Astrocyte (in vitro differentiated cells and primary cell): ENCODE measurements around the gene RETREG1. TPM values are rescaled to one million over a fixed set of nuclear protein-coding genes. Genes with fewer than 3 reads are reported as not detected.

ENCODE experiments used
- DNase-seq: peaks from one replicate; pipeline ENCODE4 v3.0.0-alpha.2; 2010; ENCODE audit warnings: low read depth
- FAIRE-seq: peaks from 2 replicates; lab custom pipeline; 2011; peaks lifted over from hg19 to GRCh38; lab: Jason Lieb, UNC
- H2AFZ ChIP-seq: 2 replicates; pipeline ENCODE4 v1.6.0; 2012; ENCODE audit warnings: low read depth, low read length, inconsistent platforms
- H3K27ac ChIP-seq: 2 replicates; pipeline ENCODE4 v1.5.1; 2011; ENCODE audit warnings: low read depth, low read length, inconsistent platforms
- H3K27me3 ChIP-seq: 2 replicates; pipeline ENCODE4 v1.6.0; 2011; ENCODE audit warnings: low read length, inconsistent platforms; ENCODE audit not compliant: insufficient read depth
- H3K36me3 ChIP-seq: 2 replicates; pipeline ENCODE4 v1.5.1; 2011; ENCODE audit warnings: low read length, inconsistent platforms; ENCODE audit not compliant: insufficient read depth
- H3K4me1 ChIP-seq: 2 replicates; pipeline ENCODE4 v1.5.1; 2011; ENCODE audit warnings: low read length, inconsistent platforms; ENCODE audit not compliant: insufficient read depth
- H3K4me2 ChIP-seq: 2 replicates; pipeline ENCODE4 v1.6.0; 2012; ENCODE audit warnings: low read length, inconsistent platforms
- H3K4me3 ChIP-seq: 2 replicates; pipeline ENCODE4 v1.5.1; 2011; ENCODE audit warnings: low read depth, mild to moderate bottlenecking, low read length, inconsistent platforms; ENCODE audit not compliant: insufficient read depth
- H3K79me2 ChIP-seq: 2 replicates; pipeline ENCODE4 v1.6.0; 2012; ENCODE audit warnings: mild to moderate bottlenecking, low read length, inconsistent platforms; ENCODE audit not compliant: insufficient read depth
- H3K9ac ChIP-seq: 2 replicates; pipeline ENCODE4 v1.6.0; 2012; ENCODE audit warnings: mild to moderate bottlenecking, low read length, inconsistent platforms
- H3K9me3 ChIP-seq: 2 replicates; pipeline ENCODE4 v1.5.1; 2012; ENCODE audit warnings: low read depth, mild to moderate bottlenecking, low read length, inconsistent platforms; ENCODE audit not compliant: insufficient read depth
- H4K20me1 ChIP-seq: 2 replicates; pipeline ENCODE4 v1.6.0; 2012; ENCODE audit warnings: low read length, inconsistent platforms; ENCODE audit not compliant: insufficient read depth
- H3K27ac Mint-ChIP-seq: one replicate; pipeline ENCODE4 v1.8.0; 2021; ENCODE audit warnings: mild to moderate bottlenecking, mixed read lengths; ENCODE audit not compliant: unreplicated experiment
- H3K27me3 Mint-ChIP-seq: one replicate; pipeline ENCODE4 v1.8.0; 2021; ENCODE audit warnings: low read depth, mixed read lengths; ENCODE audit not compliant: unreplicated experiment
- H3K36me3 Mint-ChIP-seq: one replicate; pipeline ENCODE4 v1.8.0; 2021; ENCODE audit warnings: low read depth, mixed read lengths; ENCODE audit not compliant: unreplicated experiment
- H3K4me1 Mint-ChIP-seq: one replicate; pipeline ENCODE4 v1.8.0; 2021; ENCODE audit warnings: low read depth, mixed read lengths; ENCODE audit not compliant: unreplicated experiment
- H3K4me3 Mint-ChIP-seq: one replicate; pipeline ENCODE4 v1.8.0; 2021; ENCODE audit warnings: mild to moderate bottlenecking, moderate library complexity, mixed read lengths; ENCODE audit not compliant: unreplicated experiment
- H3K9me3 Mint-ChIP-seq: one replicate; pipeline ENCODE4 v1.8.0; 2021; ENCODE audit warnings: mild to moderate bottlenecking, mixed read lengths; ENCODE audit not compliant: unreplicated experiment
- CTCF ChIP-seq: IDR thresholded peaks from 2 replicates; pipeline ENCODE4 v1.5.1; 2011; ENCODE audit warnings: low read depth, mild to moderate bottlenecking, inconsistent platforms, low read length, moderate library complexity; ENCODE audit not compliant: insufficient read depth
- EZH2 ChIP-seq: IDR thresholded peaks from 2 replicates; pipeline ENCODE4 v1.6.1; 2012; ENCODE audit warnings: mild to moderate bottlenecking, low read length, inconsistent platforms; ENCODE audit not compliant: insufficient read depth
- total RNA-seq: library from RNA; stranded (reverse); gene quantifications from 2 replicates; pipeline ENCODE4 v1.2.1, GENCODE V29; 2021

The RETREG1 gene
- total RNA-seq, 1 donor from 2014 or later, result 0.98 TPM

- no peaks in the 10 kb centered on the region for H3K36me3 Mint-ChIP-seq
- Histone ChIP-seq H3K36me3 (no peaks in the 10 kb centered on the region), H2AFZ (no peak overlapping the region), H3K9ac (no peak overlapping the region), H3K27ac (no peak overlapping the region), H3K79me2 (no peaks in the 10 kb centered on the region), H3K27me3 (peaks cover 3% of the 10 kb centered on the region), H4K20me1 (no peaks in the 10 kb centered on the region), H3K4me3 (no peak overlapping the region), H3K4me2 (no peak overlapping the region), H3K4me1 (no peaks in the 10 kb centered on the region), H3K9me3 (no peaks in the 10 kb centered on the region)
- FAIRE-seq, result no peak
- H3K27ac Mint-ChIP-seq, result no peak overlapping the region
- H3K27me3 Mint-ChIP-seq, result peaks cover 19% of the 10 kb centered on the region
- H3K4me3 Mint-ChIP-seq, result no peak overlapping the region
- no peak for TF ChIP-seq CTCF
- no peak for TF ChIP-seq EZH2
- H3K4me1 Mint-ChIP-seq, result no peaks in the 10 kb centered on the region
- peaks cover 9% of the 10 kb centered on the region for H3K9me3 Mint-ChIP-seq
- DNase-seq, result no peak
Observed at GRCh38 chr5:16644301-16644889, 27.6 kb upstream of the RETREG1 start.

GRCh38 chr5:16642867-16643266 lies 26.1 kb upstream of the RETREG1 start:
- Histone ChIP-seq H3K9me3 (no peaks in the 10 kb centered on the region), H3K27ac (no peak overlapping the region), H3K36me3 (no peaks in the 10 kb centered on the region), H3K27me3 (peaks cover 3% of the 10 kb centered on the region), H3K79me2 (no peaks in the 10 kb centered on the region), H2AFZ (no peak overlapping the region), H3K4me3 (no peak overlapping the region), H3K4me1 (no peaks in the 10 kb centered on the region), H4K20me1 (no peaks in the 10 kb centered on the region), H3K4me2 (no peak overlapping the region), H3K9ac (no peak overlapping the region)
- peaks cover 21% of the 10 kb centered on the region for H3K27me3 Mint-ChIP-seq
- H3K27ac Mint-ChIP-seq, result no peak overlapping the region
- H3K4me1 Mint-ChIP-seq, result no peaks in the 10 kb centered on the region
- H3K4me3 Mint-ChIP-seq, result no peak overlapping the region
- H3K36me3 Mint-ChIP-seq, result no peaks in the 10 kb centered on the region
- FAIRE-seq (no peak), DNase-seq (no peak)
- peaks cover 9% of the 10 kb centered on the region for H3K9me3 Mint-ChIP-seq
- TF ChIP-seq EZH2, result no peak
- TF ChIP-seq CTCF, result no peak

- DNase-seq, result no peak
- no peaks in the 10 kb centered on the region for H3K4me1 Mint-ChIP-seq
- Histone ChIP-seq H3K9me3 (no peaks in the 10 kb centered on the region), H3K27me3 (peaks cover 3% of the 10 kb centered on the region), H2AFZ (no peak overlapping the region), H3K36me3 (no peaks in the 10 kb centered on the region), H3K4me3 (no peak overlapping the region), H3K4me2 (no peak overlapping the region), H3K4me1 (no peaks in the 10 kb centered on the region), H3K79me2 (no peaks in the 10 kb centered on the region), H3K9ac (no peak overlapping the region), H3K27ac (no peak overlapping the region), H4K20me1 (no peaks in the 10 kb centered on the region)
- no peak overlapping the region for H3K4me3 Mint-ChIP-seq
- H3K27ac Mint-ChIP-seq, result no peak overlapping the region
- peaks cover 20% of the 10 kb centered on the region for H3K9me3 Mint-ChIP-seq
- TF ChIP-seq CTCF (no peak), EZH2 (no peak)
- H3K36me3 Mint-ChIP-seq, result no peaks in the 10 kb centered on the region
- no peak for FAIRE-seq
- H3K27me3 Mint-ChIP-seq, result peaks cover 27% of the 10 kb centered on the region
Observed at GRCh38 chr5:16639206-16639605, 22.4 kb upstream of the RETREG1 start.
